HG03108 (cell line): ENCODE data around the gene TMEM41B.
"Not testable (repeated sequence)": the region's sequence is repeated elsewhere in the genome, so short reads cannot be mapped to it uniquely, and the experiment has no call there.

ENCODE experiments used
- ATAC-seq: cut with Tn5 transposase; IDR thresholded peaks from one replicate; pipeline ENCODE4 v1.9.1; 2021; ENCODE audit warnings: moderate library complexity; ENCODE audit not compliant: unreplicated experiment

Gene TMEM41B

DNA sequence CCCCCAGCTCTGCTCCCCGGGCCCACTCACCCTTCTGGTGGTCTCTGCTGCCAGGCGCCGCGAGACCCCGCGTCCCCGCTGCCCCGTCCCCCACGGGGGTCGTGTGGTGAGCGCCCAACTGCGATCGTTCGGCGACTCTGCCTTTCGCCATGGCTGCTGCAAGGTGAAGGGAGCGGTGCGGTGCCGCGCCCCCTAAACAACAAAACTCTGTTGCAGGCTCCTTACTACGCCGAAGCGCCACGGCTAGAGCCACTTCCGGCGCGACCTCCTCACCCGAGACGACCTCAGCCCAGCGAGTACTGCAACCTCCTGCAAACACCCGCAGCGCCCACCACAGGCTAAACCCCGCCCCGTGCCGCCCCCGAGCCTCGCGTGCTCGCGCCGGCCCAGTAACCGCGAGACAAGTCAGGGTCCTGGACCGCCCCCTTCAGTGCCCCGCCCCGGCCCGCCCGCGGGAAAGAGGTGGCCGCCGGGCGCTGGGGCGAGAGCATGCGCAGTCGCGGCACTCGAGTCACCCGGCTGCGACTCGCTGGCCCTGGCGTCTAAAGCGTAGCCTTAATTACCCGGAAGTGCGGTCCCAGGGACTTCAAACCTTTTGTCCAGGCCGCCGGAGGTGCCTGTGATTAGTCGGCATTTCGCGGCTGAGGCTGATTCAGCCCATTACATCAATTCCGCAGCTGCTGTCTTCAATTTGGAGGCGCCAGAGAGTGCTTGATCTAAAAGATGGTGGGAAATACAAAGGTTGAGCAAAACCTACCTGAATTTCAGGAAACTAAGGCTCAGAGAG is at the start of gene TMEM41B:
TMEM41B (minus strand) TSS at position 303 of the 787 bp plus-strand sequence; CDS start at position 151, 152 bp downstream.
- ATAC-seq = peak; percentile 98

DNA sequence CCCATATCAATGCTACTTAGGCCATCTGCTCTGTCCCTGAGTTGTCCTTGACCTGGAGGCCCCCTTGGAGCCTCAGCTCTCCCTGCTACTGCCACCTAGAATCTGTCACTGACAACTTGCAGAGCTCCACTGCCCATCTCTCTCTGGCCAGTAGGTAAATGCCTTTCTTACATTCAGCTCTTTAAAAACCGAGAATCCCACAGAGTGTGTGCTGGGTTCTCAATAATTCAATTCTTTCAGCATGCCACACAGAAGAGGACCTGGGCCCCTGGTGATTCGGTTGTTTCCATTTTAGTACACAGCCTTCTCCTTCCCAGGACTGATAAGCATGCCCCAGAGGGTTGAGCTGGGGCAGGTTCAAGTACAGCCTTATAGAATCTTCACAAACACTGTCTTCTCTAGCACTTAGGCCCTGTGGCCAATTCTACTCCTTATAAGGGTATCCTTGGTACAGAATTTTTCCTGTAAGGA is 48.0 kb upstream of the TMEM41B start:
- no peak for ATAC-seq

DNA sequence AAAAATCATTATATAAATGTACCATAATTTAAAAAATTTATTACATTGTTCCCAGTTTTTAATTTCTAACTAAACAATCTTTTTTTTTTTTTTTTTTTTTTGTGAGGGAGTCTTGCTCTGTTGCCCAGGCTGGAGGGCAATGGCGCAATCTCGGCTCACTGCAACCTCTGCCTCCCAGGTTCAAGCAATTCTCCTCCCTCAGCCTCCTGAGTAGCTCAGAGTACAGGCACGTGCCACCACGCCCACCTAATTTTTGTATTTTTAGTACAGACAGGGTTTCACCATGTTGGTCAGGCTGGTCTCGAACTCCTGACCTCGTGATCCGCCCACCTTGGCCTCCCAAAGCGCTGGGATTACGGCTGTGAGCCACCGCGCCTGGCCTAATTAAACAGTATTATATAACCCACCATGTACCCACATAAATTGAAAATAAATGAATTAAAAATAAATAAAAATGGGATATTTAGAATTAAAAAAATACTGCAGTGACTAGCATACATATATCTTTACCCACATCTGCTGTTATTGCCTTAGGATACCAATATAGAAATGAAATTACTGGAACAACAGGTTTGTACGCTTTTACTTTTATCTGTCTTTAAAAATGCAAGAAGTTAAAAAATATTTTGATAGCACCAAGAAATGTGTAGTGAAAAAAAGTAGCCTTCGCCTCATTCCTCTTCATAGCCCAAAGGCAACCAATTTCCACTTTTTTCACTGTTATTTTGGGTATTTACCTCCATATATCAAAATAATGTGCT is 46.6 kb upstream of the TMEM41B start:
- ATAC-seq = not testable (repeated sequence)

DNA sequence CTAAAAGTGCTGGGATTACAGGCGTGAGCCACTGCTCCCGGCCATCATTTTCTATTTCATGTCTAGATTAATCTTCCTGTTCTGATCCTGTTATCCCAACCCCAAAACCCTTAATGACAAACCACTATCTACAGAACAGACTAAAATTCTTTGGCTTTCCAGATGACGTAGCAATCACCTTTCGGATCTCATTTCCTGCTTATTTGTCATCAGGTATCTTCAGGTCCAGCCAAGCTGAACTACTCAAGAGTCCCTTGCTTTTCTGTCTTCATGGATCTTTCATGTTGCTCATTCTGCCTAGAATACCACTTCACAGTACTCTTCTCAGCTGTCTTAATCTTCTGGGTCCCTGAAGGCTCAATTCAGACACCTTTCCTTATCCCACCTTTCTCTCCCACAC is 42.6 kb upstream of the TMEM41B start:
- no peak for ATAC-seq

- no peak for ATAC-seq
These were observed 37.0 kb upstream of the TMEM41B start for GRCh38 chr11:9351321-9351881.

GRCh38 chr11:9347779-9348178 is 33.4 kb upstream of the TMEM41B start:
- ATAC-seq = not testable (repeated sequence)

DNA sequence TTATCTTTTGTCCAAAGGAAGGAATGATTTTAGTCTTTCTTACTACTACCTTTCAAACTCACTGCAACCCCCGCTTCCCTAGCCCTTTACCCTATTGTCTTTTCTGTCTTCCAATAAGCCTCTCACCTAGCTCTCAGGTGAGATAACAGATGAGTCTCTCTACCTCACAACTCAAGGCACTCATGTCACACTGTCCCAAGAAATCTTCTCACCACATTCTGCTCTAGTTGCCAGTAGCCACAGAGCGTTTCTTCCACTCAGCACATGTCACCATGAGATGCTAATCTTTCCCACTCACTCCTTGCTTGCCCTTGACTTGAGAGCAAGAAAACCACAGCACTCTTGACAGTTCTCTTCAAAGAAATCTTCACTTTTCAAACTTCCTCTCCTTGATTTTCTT is 32.7 kb upstream of the TMEM41B start:
- ATAC-seq = no peak

GRCh38 chr11:9344061-9344680 is 29.8 kb upstream of the TMEM41B start:
- ATAC-seq = no peak

- no peak for ATAC-seq
These were observed 27.3 kb upstream of the TMEM41B start for GRCh38 chr11:9341638-9342178.

DNA sequence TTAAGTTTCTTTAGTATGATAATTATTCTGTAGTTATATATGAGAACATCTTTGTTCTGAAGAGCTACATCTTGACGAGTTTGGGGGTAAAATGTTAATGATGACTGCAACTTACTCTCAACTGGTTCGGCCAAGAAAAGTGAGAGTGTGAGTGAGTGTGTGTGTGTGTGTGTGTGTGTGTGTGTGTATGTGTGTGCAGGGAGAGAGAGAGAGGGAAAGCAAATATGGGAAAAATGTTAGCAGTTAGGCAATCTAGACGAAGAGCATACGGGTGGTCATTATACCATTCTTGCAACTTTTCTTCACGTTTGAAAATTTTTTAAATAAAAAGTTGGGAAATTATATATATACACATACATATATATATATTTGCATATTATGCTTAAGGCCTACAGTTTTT is 18.3 kb upstream of the TMEM41B start:
- no peak for ATAC-seq

DNA sequence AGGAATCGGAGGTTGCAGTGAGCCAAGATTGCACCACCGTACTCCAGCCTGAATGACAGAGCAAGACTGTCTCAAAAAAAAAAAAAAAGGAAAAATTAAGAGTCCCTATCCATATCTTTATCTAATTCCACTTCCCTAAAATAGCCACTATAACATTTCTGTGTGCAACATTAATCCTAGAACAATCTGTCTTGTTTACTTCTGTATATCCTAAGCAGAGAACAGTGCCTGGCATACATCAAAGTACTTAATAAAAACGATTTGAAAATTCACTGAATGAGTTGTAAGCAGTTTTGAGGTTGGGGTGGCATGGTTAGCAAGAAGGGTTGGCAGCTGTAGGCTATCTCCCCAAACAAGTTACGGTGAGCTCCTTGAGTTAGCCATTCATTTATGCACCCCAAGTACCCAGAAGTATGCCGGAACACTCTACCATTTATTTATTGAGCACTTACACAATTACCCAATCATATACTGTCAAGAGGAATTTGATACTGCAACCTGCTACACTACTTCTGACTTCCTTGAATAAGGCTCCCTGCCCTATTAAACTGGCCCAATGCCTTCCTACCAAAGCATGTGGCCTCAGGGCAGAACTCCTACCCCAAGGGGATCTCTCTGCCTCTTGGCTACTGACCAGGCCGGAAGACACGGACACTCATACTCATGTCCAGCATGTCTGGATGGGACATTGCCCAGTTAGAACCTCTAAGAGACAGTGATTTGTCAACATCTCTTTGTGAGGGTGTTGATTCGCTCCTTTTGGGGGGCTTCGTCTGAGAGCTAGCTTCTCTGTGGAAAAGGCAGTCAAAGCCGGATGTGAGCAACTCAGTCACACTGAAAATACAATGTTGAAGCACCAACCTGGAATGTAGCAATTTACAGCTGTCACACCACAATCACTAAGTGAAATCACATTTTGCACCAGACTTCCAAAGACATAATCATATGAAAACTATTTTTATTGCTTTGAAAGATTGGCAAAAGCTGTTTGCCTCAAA is 16.3 kb upstream of the TMEM41B start:
- ATAC-seq = no peak

- no peak for ATAC-seq
These were observed 5.7 kb upstream of the TMEM41B start for GRCh38 chr11:9320047-9320446.

DNA sequence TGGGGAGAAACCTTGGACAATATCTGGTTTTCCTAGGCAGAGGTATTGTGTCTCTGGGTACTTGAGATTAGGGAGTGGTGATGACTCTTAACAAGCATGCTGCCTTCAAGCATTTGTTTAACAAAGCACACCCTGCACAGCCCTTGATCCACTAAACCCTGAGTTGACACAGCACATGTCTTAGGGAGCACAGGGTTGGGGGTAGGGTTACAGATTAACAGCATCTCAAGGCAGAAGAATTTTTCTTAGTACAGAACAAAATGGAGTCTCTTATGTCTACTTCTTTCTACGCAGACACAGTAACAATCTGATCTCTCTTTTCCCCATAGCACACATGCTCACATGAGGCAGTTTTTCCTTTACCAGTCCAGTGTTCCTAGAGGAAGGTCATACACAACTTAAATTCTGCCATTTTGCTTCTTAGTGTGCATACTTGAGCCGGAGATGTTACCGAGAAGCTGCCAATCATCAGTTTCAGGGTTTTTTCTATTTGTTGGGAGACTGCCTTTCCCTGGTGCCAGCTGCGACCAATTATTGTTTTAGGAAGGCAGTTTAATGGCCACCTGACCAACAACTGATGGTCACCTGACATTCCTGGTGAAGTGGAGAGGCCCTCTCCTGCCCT is 5.1 kb upstream of the TMEM41B start:
- ATAC-seq = not testable (repeated sequence)

DNA sequence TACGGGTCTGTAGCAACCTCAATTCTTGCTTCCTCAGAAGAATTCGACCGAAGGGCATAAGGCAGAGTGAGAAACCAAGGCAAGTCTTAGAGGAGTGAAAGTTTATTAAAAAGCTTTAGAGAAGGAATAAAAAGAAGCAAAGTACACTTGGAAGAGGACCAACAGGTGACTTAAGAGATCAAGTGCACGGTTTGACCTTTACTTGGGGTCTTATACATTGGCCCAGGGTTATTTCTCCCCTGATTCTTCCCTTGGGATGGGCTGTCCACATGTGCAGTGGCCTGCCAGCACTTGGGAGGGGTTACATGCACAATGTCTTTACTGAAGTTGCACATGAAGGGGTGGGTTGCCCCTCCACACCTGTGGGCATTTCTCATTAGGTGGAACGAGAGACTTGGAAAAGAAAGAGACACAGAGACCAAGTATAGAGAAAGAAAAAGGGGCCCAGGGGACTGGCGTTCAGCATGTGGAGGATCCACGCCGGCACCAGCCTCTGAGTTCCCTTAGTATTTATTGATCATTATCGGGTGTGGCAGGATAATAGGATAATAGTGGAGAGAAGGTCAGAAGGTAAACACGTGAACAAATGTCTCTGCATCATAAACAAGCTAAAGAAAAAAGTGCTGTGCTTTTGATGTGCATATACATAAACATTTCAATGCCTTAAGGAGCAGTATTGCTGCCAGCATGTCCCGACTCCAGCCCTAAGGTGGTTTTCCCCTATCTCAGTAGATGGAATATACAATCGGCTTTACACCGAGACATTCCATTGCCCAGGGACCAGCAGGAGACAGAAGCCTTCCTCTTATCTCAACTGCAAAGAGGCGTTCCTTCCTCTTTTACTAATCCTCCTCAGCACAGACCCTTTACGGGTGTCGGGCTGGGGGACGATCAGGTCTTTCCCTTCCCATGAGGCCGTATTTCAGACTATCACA is 4.3 kb upstream of the TMEM41B start:
- ATAC-seq = not testable (repeated sequence)

DNA sequence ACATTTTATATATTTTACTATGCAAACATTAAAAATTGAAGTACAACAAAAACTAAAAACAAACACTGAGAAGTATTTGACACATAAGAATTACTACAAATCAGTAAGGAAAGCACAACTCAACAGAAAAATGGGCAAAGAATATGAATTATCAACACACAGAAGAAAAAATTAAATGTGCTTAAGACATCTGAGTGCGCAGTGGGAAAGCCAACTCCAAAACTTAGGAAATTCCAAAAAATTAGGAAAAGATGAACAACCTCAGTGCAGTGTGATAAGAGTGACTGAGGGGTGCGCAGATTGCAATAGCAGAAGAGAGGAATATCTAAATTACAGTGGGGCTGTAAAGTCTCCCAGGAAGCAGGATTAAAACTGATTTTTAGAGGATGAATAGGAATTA is 1.9 kb upstream of the TMEM41B start:
- no peak for ATAC-seq

DNA sequence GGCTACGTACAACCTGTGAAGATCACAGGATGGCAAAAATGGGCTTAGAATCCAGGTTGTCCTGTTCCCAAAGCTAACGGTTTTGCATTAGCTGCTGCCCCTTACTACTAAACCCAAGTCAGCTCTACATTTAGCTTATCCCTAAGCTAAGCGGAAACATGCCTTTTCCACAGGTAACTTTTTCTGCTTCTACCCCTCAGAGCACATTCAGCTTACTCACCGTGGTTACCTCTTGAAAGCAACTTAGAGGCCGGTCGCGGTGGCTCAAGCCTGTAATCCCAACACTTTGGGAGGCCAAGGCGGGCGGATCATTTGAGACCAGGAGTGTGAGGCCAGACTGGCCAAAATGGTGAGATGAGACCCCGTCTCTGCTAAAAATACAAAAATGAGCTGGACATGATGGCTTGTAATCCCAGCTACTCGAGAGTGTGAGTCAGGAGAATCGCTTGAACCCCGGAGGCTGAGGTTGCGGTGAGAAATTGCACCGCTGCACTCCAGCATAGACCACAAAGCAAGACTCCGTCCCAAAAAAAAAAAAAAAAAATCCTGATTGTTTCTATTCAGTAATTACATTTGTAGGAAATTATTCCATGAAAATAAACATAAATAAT is 790 bp upstream of the TMEM41B start:
- ATAC-seq = no peak

- no peak for ATAC-seq
These were observed 624 bp downstream of the TMEM41B start for GRCh38 chr11:9313648-9314290.
